ENCODE measurements around the gene NDE1. TPM values are rescaled to one million over a fixed set of nuclear protein-coding genes. Genes with fewer than 3 reads are reported as not detected.

Gene NDE1, protein sequence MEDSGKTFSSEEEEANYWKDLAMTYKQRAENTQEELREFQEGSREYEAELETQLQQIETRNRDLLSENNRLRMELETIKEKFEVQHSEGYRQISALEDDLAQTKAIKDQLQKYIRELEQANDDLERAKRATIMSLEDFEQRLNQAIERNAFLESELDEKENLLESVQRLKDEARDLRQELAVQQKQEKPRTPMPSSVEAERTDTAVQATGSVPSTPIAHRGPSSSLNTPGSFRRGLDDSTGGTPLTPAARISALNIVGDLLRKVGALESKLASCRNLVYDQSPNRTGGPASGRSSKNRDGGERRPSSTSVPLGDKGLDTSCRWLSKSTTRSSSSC
- 5.1 and 30.0 TPM in 2 replicates for total RNA-seq (ENCODE audit: low replicate concordance)

DNA sequence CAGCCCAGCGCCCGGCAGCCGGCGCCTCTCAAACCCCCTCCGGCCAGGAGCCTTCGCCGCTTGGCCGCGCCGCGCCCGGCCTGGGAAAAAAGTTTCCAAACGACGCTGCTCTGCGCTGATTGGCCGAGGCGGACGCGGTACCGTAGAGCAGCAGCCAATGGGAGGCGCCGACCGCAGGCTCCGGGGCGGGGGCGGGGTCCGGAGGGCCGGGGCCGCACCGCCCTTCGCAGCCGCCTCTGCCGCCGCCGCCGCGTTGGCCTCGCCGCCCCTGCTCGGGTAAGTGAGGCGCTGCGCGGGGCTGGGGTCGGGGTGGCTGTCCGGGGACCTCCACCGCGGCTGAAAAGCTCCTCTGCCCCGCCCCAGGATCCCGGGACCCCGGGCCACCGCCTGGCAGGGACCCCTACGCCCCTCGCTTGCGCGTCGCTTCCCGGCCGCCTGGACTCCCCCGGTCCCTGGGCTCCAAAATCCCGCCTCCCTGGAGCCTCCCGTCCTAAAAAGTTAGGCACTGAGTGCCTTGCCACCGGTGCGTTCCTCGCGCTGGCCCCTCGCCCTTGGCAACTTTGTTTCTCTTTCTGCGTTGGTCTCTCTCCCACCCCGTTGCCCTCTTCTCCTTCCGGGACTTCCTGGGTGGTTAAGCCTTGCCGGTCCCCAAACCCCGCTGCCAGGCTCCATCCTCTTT lies at the start of gene NDE1:
Gene NDE1, plus strand, starts transcription at position 227 of the 679 bp plus-strand sequence. CDS start 14,534 bp downstream, outside the sequence.

DNA sequence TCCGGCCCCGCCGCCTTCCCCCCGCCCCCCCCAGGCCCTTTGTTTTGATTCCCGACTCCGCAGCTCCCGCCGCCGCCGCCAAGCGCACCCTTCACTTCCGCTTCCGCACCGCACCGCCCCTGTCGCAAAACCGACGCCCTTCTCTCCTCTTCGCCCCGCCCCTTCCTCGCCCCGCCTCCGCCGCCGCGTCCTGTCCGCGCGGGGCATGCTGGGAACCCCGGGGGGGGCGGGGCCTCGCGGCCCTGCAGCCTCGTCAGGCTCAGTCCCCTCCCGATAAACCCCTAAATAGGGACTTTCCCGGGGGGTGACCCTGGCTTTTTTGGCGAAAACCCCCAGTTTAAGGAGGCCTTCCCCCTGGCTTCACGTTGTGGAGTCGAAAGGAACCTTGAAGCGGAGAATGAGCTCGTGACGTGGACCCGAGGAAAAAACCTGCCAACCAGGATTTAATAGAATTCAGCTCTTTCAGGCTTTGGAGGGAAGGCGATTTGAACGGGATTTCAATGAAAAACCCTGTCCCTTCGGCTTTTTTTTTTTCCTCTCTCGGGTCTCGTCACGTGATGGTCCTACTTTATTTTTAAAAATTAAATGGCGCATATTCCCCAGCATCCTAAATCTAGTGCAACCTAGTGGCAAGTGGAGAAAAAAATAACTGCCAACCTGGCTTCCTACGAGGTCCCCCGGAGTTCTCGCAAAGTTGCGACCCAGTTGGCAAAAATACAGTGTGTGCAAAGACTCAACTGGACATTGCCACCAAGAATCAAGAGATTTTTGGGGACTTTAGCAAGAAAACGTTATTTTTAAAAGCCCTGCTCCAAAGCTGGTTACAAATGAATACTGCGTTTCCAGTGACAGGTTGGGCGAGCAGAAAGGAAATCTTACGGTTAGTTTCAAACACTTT lies 6.7 kb upstream of the NDE1 start, which contains the start of gene MARF1:
Gene MARF1, minus strand, starts transcription at position 107 of the 898 bp plus-strand sequence. CDS start 3,921 bp downstream, outside the sequence.

Other genes starting within 250 kb of the NDE1 start
- gene BMERB1, start 215.7 kb upstream of the NDE1 start, total RNA-seq (ENCODE audit: low replicate concordance) = 20.1 and 64.9 TPM in 2 replicates
- gene MARF1, start 7.1 kb upstream of the NDE1 start, total RNA-seq (ENCODE audit: low replicate concordance) = 8.0 and 8.8 TPM in 2 replicates
- under 0.01 and 0.94 TPM in 2 replicates for gene MYH11, start 206.8 kb downstream of the NDE1 start, total RNA-seq (ENCODE audit: low replicate concordance)
- 19.1 and 20.7 TPM in 2 replicates for gene CEP20, start 238.4 kb downstream of the NDE1 start, total RNA-seq (ENCODE audit: low replicate concordance)

Data from smooth muscle cell of the coronary artery (primary cell).